Ishikawa (cell line): Measurements from ENCODE around the gene SRF.

ENCODE experiments used
- CEBPB ChIP-seq: IDR thresholded peaks from 2 replicates; pipeline ENCODE4 v1.6.1; 2012
- CREB1 ChIP-seq: IDR thresholded peaks from 2 replicates; pipeline ENCODE4 v1.6.1; 2012; ENCODE audit warnings: low read depth
- EGR1 ChIP-seq: IDR thresholded peaks from 2 replicates; pipeline ENCODE4 v1.6.1; 2012
- EP300 ChIP-seq: IDR thresholded peaks from 2 replicates; pipeline ENCODE4 v1.6.1; 2012; ENCODE audit warnings: borderline replicate concordance
- FOXM1 ChIP-seq: IDR thresholded peaks from 2 replicates; pipeline ENCODE4 v1.6.1; 2012; ENCODE audit warnings: low read depth, borderline replicate concordance
- NFIC ChIP-seq: IDR thresholded peaks from 2 replicates; pipeline ENCODE4 v1.6.1; 2012
- RAD21 ChIP-seq: IDR thresholded peaks from 2 replicates; pipeline ENCODE4 v1.6.1; 2012; ENCODE audit warnings: low read depth
- TAF1 ChIP-seq: IDR thresholded peaks from 2 replicates; pipeline ENCODE4 v1.6.1; 2012; ENCODE audit warnings: low read depth, mild to moderate bottlenecking
- TCF12 ChIP-seq: IDR thresholded peaks from 2 replicates; pipeline ENCODE4 v1.6.1; 2012; ENCODE audit warnings: low read depth
- TEAD4 ChIP-seq: IDR thresholded peaks from 2 replicates; pipeline ENCODE4 v1.6.1; 2012
- YY1 ChIP-seq: IDR thresholded peaks from 2 replicates; pipeline ENCODE4 v1.6.1; 2012; ENCODE audit warnings: low read depth
- ZBTB7A ChIP-seq: IDR thresholded peaks from 2 replicates; pipeline ENCODE4 v1.6.1; 2012; ENCODE audit warnings: low read depth
- TF ChIP-seq, protein P1 (sequence below): IDR thresholded peaks from 2 replicates; pipeline ENCODE4 v1.6.1; 2012; ENCODE audit warnings: low read depth, mild to moderate bottlenecking
- TF ChIP-seq, protein P2 (sequence below): IDR thresholded peaks from 2 replicates; pipeline ENCODE4 v1.6.1; 2012

DNA sequence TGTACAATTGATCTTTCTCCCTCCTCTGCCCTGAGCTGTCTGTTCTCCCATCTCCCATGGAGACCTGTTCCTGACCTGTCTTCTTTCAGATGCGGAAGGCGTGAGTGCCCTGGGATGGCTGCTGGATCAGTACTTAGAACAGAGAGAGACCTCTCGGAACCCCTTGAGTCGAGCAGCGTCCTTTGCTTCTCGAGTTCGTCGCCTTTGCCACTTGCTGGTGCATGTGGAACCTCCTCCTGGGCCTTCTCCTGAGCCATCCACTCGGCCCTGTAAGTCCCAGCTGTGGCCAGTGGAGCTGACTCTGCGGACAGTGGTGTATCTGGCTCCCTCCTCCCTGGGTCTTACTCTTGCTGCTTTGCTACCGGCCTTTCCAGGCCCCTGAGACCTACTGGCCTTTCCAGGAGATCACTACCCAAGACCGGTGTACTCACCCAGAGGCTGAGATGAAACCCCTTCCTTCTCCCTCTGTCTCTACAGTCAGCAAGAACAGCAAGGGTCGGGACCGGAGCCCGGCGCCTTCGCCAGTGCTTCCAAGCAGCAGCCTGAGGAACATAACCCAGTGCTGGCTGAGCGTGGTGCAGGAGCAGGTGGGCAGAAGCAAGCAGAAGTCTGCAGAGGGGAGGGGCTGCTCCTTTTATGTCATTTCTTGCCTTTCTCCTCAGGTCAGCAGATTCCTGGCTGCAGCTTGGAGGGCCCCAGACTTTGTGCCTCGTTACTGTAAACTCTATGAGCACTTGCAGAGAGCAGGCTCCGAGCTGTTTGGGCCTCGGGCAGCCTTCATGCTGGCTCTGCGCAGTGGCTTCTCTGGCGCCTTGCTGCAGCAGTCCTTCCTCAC, 33.4 kb downstream of the SRF start:
- TF ChIP-seq EGR1 (no peak), EP300 (no peak), NFIC (no peak), FOXM1 (no peak), YY1 (no peak), TEAD4 (no peak), TAF1 (no peak), TCF12 (no peak), CREB1 (no peak), ZBTB7A (no peak), RAD21 (no peak), CEBPB (no peak)
- TF ChIP-seq, protein P1, sequence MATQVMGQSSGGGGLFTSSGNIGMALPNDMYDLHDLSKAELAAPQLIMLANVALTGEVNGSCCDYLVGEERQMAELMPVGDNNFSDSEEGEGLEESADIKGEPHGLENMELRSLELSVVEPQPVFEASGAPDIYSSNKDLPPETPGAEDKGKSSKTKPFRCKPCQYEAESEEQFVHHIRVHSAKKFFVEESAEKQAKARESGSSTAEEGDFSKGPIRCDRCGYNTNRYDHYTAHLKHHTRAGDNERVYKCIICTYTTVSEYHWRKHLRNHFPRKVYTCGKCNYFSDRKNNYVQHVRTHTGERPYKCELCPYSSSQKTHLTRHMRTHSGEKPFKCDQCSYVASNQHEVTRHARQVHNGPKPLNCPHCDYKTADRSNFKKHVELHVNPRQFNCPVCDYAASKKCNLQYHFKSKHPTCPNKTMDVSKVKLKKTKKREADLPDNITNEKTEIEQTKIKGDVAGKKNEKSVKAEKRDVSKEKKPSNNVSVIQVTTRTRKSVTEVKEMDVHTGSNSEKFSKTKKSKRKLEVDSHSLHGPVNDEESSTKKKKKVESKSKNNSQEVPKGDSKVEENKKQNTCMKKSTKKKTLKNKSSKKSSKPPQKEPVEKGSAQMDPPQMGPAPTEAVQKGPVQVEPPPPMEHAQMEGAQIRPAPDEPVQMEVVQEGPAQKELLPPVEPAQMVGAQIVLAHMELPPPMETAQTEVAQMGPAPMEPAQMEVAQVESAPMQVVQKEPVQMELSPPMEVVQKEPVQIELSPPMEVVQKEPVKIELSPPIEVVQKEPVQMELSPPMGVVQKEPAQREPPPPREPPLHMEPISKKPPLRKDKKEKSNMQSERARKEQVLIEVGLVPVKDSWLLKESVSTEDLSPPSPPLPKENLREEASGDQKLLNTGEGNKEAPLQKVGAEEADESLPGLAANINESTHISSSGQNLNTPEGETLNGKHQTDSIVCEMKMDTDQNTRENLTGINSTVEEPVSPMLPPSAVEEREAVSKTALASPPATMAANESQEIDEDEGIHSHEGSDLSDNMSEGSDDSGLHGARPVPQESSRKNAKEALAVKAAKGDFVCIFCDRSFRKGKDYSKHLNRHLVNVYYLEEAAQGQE = no peak
- TF ChIP-seq, protein P2, sequence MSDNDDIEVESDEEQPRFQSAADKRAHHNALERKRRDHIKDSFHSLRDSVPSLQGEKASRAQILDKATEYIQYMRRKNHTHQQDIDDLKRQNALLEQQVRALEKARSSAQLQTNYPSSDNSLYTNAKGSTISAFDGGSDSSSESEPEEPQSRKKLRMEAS = no peak
